Ascending aorta (tissue), 2 donors: ENCODE measurements around the gene MYH4. TPM values are rescaled to one million over a fixed set of nuclear protein-coding genes. Genes with fewer than 3 reads are reported as not detected.

ENCODE experiments used
- DNase-seq, 2 donors: peaks; one replicate each; pipeline ENCODE4 v3.0.0-alpha.2; 2019; ENCODE audit warnings: low spot score in 2 of 2
- H3K27ac ChIP-seq, 2 donors: fragments of 200-600 bp; sonication (generic); one replicate each; pipeline ENCODE4 v1.5.1; 2016 to 2017; ENCODE audit warnings: mild to moderate bottlenecking in 1 of 2
- H3K27me3 ChIP-seq: fragments of 200-600 bp; sonication (generic); one replicate; pipeline ENCODE4 v1.5.1; 2017
- H3K36me3 ChIP-seq, 2 donors: fragments of 200-600 bp; sonication (generic); one replicate each; pipeline ENCODE4 v1.5.1; 2016
- H3K4me1 ChIP-seq, 2 donors: fragments of 200-600 bp; sonication (generic); one replicate each; pipeline ENCODE4 v1.5.1; 2016 to 2017; ENCODE audit warnings: mild to moderate bottlenecking in 1 of 2
- H3K4me3 ChIP-seq, 2 donors: fragments of 200-600 bp; sonication (generic); one replicate each; pipeline ENCODE4 v1.5.1; 2016 to 2017; ENCODE audit warnings: mild to moderate bottlenecking in 1 of 2
- H3K9me3 ChIP-seq, 2 donors: fragments of 200-600 bp; sonication (generic); one replicate each; pipeline ENCODE4 v1.5.1; 2016
- CTCF ChIP-seq, 3 experiments: fragments of 200-600 bp in 2 of 3; fragments of 450-650 bp in 1 of 3; sonication (generic) in 2 of 3; IDR thresholded peaks; one replicate each; pipeline ENCODE4 v1.5.1; 2016 to 2019; ENCODE audit warnings: antibody characterized with exemption in 3 of 3, mild to moderate bottlenecking in 1 of 3, moderate library complexity in 1 of 3
- intact Hi-C: fragments of 100-400 bp; cut with DNase I; formaldehyde crosslinking; loops from one replicate; pipeline ENCODE4 v1.15.1; 2023
- total RNA-seq: library from RNA; depleted of rRNA; stranded (reverse); fragments of >200 nt; gene quantifications from one replicate; pipeline ENCODE4 v1.1.0, GENCODE V29; 2016

MYH4 gene
- total RNA-seq, 1 donor from 2014 or later, result not detected

- intact Hi-C loops, result no loop called here
- Histone ChIP-seq H3K27ac (no peak overlapping the region), H3K4me3 (no peak overlapping the region), H3K4me1 (no peaks in the 10 kb centered on the region), H3K27me3 (no peaks in the 10 kb centered on the region), H3K9me3 (no peaks in the 10 kb centered on the region), H3K36me3 (no peaks in the 10 kb centered on the region)
- TF ChIP-seq CTCF (IDR thresholded peaks at IDR 0.05), result no peak
- DNase-seq, result no peak
These were observed 22.1 kb downstream of the MYH4 start for GRCh38 chr17:10447026-10447931.

GRCh38 chr17:10439816-10440215 lies 29.5 kb downstream of the MYH4 start:
- no peaks in the 10 kb centered on the region for H3K36me3 ChIP-seq
- H3K27me3 ChIP-seq, result no peaks in the 10 kb centered on the region
- intact Hi-C loops, result no loop called here
- no peak for TF ChIP-seq CTCF (IDR thresholded peaks at IDR 0.05)
- no peaks in the 10 kb centered on the region for H3K9me3 ChIP-seq
- no peak for DNase-seq
- no peak overlapping the region for H3K4me3 ChIP-seq
- no peaks in the 10 kb centered on the region for H3K4me1 ChIP-seq
- H3K27ac ChIP-seq, result no peak overlapping the region

- no peak overlapping the region for H3K27ac ChIP-seq
- no peak for DNase-seq
- no peaks in the 10 kb centered on the region for H3K4me1 ChIP-seq
- no peak for TF ChIP-seq CTCF (IDR thresholded peaks at IDR 0.05)
- peaks cover 0 to 4% of the 10 kb centered on the region in 2 donors for H3K9me3 ChIP-seq
- H3K27me3 ChIP-seq, result no peaks in the 10 kb centered on the region
- intact Hi-C loops, result no loop called here
- H3K4me3 ChIP-seq, result no peak overlapping the region
- H3K36me3 ChIP-seq, result no peaks in the 10 kb centered on the region
These were observed 34.3 kb downstream of the MYH4 start for GRCh38 chr17:10435096-10435495.

- no peaks in the 10 kb centered on the region for H3K27me3 ChIP-seq
- H3K9me3 ChIP-seq, result peaks cover 0 to 4% of the 10 kb centered on the region in 2 donors
- TF ChIP-seq CTCF (IDR thresholded peaks at IDR 0.05), result no peak
- intact Hi-C loops, result no loop called here
- no peaks in the 10 kb centered on the region for H3K4me1 ChIP-seq
- no peaks in the 10 kb centered on the region for H3K36me3 ChIP-seq
- DNase-seq, result no peak
- no peak overlapping the region for H3K4me3 ChIP-seq
- H3K27ac ChIP-seq, result no peak overlapping the region
These were observed 39.8 kb downstream of the MYH4 start for GRCh38 chr17:10429421-10430045.

- no peak overlapping the region for H3K27ac ChIP-seq
- intact Hi-C loops, result no loop called here
- no peaks in the 10 kb centered on the region for H3K27me3 ChIP-seq
- no peaks in the 10 kb centered on the region for H3K4me1 ChIP-seq
- H3K4me3 ChIP-seq, result no peak overlapping the region
- H3K9me3 ChIP-seq, result peaks cover 0 to 4% of the 10 kb centered on the region in 2 donors
- TF ChIP-seq CTCF (IDR thresholded peaks at IDR 0.05), result no peak
- no peak for DNase-seq
- no peaks in the 10 kb centered on the region for H3K36me3 ChIP-seq
These were observed 40.6 kb downstream of the MYH4 start for GRCh38 chr17:10428781-10429180.
